ENCODE measurements around the gene AQP2. TPM values are rescaled to one million over a fixed set of nuclear protein-coding genes. Genes with fewer than 3 reads are reported as not detected.

The AQP2 gene
- total RNA-seq, 1 donor from 2014 or later = not detected

DNA sequence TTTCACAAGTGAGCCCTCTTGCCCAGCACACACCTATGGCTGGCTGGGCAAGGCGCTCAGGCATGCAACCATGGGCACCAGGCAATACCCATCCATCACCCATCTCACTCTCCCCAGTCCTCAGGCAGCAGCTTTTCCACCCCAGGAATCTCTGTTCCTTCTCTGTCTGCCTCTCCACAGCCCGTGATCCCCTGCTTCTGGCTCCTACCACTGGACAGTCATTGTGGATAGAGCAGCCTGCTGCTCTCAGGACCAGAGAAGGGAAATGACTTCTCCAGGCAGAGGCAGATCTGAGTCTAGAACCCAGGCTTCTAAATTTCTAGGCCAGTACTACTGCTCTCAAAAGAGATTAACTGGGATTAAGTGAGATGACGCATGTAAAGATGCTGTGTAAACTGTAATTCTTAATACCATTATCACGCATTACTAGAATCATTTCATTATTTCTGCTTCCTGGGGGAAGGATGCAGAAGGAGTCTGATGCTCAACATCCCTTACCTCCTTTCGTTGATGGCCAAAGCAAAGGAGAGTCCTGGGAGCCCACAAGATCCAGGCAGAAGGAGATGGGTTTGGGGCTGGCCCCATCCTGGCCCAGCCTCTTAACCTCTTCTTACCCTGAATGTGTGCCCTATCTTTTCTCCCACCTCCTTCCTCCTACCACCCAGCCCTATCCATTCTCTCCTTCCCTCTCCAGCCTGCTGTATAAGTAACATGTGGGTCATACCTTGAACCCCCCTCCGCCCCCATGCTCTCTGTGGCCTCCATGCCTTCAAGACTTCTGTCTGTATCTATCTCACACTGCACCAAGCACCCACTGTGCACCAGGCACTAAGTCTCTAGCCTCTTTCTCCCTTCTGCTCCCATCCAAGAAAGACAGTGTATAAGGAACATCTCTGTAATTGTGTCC, 6.4 kb downstream of the AQP2 start:
- no peak for DNase-seq

DNA sequence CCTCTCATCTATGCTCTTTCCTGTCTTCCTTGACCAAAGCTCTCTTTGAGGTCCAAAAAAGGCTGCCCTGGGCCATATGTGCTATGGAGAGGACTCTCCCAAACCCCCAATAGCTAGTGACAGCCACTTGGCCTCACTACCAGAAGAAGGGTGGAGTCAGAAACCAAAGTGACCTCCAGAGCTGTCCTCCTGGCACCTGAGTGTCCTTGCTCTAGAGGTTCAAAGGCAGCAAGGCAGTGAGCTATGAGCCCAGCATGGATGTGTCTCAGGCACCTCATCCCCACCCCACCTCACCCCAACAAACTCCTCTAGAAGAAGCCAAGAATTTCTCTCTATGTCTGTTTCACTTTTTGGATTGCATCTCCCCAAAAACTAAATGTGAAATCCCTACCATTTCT, 7.0 kb downstream of the AQP2 start:
- DNase-seq = no peak

DNA sequence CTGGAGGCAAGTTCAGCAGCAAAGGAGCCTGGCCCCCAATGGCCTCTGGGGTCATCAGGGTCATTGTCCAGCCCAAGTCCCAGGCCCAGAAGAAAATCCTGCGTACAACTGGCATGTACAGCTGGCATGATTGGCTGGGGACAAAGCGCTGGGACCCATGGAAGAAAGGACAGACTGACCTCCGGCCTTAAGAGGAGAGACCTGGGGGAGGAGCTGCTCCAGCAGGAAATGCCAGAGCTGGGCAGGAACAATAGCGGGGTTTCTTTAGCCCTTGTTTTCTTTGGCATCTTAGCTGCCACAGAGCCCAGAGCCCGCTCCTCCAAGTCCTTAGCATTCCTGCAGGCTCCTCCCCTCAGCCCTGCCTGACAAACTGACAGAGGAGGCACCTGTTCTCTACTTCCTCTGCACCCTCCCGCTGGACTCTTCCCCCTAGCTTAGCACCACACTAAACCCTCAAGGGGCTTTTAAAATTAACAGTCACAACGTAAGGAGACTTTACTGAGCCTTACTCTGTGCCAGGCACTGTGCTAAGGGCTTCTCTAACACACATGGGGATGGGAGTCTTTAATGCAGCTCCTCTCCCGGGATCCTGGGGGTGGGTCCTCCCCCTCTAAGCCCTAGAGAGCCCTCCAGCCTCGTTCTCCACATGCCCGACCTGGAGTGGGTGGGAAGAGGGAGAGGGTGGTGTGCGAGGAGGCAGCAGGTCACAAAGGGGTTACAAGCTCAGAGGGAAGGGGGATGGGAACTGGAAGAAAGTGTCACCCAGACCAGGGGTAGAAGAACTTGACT, 9.3 kb downstream of the AQP2 start:
- no peak for DNase-seq

DNA sequence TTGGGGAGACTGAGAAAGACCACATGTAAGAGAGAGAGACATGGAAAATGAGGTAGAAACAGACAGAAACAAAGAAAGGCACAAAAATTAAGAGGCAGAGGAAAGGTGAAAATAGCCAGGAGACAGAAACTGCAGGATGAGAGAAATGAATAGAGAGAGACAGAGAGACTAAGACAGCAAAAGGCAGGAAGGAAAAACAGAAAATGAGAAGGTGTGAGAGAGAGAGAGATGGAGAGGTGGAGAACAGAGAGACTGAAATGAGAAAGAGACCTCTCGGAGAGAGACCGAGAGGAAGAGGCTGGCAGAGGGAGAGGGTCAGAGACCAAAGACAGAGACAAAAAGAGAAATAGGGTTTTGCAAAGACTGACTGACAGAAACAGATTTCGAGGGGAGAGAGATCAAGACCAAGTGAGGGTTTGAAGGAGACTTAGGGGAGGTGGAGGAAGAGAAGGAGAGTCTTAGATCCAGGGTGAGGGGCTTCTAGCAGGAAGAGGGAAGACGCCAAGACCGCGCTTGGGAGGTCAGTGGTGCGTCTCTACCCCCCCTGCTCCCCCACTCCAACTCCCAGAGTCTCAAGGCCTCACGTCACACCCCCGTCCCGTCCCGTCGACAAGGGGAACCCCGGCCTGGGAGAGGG, 10.1 kb downstream of the AQP2 start:
- no peak for DNase-seq

DNA sequence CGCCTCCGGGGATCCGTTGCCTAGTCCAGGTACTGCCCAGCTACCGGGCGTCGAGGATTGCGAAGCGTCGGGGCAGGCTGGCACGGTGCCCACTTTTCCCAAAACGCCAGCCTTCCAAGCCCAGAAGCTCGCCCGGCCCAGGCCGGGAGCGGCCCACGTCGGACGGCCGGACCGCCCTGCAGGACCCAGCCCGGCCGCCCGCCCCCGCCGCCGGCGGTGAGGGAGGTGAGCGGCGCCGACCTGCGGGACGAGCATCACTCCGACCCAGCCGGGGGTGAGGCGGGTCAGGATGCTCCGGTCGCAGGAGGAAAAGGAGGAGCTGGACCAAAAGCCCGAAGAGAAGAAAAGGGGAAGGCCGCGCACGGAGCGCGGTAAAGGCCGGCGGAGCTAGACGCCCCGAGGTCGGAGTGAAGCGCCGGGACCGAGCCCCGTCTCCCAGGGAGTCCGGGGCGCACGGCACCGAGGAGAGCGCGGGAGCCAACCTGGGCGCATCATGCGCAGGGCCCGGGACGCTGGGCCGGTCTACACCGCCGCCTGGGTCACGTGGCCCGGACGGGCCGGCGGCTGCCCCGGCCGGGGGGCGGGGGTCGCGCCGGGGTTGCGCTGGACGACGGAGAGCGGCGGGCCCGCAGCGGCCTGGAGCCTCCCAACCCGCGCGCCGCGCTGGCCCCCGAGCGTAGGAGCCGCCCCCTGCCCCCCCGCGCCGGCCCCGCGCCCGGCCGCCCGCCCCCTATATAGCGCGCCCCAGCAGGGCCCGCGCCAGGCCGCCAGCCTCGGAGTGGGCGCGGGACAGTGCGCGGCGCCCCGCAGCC, 10.8 kb downstream of the AQP2 start, which contains the start of gene AQP5:
Gene AQP5, plus strand, starts transcription at position 762 of the 812 bp plus-strand sequence. CDS start 146 bp downstream, outside the sequence.
- no peak for DNase-seq

DNA sequence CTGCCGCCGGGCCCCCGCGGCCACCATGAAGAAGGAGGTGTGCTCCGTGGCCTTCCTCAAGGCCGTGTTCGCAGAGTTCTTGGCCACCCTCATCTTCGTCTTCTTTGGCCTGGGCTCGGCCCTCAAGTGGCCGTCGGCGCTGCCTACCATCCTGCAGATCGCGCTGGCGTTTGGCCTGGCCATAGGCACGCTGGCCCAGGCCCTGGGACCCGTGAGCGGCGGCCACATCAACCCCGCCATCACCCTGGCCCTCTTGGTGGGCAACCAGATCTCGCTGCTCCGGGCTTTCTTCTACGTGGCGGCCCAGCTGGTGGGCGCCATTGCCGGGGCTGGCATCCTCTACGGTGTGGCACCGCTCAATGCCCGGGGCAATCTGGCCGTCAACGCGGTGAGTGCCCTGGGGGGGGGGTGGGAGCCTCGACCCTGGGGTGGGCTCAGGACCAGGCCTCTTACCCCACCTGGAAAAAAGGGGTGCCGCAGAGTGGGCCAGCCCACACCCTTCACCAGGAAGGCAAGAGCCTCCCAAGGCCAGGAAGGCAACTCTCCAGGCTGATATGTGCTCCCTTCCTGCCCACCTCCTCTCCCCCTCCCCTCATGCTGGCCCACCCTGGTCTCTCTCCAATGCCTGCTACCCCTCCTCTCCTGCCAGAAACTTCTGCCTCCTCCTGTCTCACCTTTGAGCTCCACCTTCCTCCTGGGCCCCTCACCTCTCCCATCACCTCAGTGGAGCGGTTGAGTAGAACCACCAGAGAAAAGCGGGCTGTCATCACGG, 11.6 kb downstream of the AQP2 start:
- DNase-seq = no peak

DNA sequence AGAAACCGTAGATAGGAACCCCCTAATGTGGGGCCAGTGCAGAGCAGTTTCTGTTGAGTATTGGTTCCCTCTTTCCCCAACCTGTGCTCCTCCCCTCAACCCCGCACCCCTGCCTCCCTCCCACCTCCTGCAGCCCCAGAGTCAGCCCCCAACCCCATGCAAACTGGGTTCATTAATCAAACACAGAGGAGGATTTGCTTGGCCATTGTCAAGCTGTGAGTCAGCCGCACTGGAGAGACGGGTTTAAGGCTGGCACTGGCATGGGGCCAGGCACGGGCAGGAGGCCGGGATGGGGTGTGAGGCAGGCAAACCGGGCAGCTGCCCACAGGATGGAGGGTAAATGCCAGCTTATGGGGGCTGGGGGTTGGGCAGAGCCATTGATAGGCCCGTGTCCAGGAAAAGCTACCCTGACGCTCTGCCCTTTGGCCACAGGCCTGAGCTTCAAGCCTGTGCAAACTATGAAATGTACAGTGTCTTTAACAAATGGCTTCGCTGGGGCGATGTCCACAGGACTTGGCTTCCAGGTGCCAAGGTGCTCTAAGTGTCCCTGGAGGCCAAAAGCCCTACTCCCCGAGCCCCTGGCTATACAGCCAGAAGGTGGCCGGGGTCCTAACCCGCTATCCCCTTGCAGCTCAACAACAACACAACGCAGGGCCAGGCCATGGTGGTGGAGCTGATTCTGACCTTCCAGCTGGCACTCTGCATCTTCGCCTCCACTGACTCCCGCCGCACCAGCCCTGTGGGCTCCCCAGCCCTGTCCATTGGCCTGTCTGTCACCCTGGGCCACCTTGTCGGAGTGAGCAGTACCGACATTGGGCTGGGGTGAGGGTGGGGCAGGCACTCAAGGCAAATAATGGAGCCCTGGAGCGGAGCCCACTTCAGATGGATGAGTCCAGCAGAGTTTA, 12.6 kb downstream of the AQP2 start:
- no peak for DNase-seq

DNA sequence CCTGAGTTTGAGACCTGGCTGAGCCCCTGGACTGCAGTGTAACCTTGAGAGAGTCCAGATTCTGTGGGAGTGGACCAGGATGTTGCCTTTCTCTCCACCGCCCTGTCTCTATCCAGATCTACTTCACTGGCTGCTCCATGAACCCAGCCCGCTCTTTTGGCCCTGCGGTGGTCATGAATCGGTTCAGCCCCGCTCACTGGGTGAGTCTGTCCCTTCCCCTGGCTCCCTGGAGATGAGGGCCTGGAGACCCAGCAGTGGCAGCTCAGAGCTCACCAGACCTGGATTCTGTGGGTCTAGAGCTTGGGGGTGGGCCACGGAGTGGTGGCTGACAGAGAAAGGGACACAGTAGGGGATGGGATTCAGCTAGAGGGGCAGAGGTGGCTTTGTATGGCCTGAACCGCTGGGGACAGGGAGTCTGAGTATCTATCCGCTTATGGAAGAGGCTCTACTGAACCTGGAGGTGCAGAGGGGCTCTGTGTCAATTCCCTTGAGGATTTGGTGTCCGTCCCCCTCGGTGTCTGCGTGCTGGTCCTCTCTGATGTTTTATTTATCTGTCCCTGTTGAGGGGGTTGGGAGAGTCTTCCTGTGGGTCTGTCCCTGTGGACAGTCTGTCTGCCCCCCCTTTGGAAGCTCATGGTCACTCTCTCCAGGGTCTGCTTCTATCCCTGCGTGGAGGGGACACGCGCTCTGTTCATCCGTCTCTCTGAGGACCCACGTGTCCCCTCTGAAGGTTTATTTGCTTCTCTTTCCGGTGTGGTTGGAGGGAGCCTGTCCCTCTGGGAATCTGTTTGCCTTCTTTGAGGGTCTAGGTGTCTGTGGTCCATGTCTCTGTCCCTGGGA, 13.7 kb downstream of the AQP2 start:
- DNase-seq = no peak

DNA sequence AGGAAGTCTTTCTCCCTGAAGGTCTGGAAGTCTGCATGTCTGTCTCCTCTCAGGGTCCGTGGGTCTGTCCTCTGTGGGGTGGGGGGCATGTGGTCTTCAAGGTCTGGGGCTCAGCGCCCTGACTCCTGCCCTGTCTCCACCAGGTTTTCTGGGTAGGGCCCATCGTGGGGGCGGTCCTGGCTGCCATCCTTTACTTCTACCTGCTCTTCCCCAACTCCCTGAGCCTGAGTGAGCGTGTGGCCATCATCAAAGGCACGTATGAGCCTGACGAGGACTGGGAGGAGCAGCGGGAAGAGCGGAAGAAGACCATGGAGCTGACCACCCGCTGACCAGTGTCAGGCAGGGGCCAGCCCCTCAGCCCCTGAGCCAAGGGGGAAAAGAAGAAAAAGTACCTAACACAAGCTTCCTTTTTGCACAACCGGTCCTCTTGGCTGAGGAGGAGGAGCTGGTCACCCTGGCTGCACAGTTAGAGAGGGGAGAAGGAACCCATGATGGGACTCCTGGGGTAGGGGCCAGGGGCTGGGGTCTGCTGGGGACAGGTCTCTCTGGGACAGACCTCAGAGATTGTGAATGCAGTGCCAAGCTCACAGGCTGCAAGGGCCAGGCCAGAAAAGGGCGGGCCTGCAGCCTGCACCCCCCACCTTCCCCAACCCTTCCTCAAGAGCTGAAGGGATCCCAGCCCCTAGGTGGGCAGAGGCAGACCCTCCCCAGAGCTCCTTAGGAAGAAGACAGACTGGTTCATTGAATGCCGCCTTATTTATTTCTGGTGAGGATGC, 14.5 kb downstream of the AQP2 start:
- no peak for DNase-seq

DNA sequence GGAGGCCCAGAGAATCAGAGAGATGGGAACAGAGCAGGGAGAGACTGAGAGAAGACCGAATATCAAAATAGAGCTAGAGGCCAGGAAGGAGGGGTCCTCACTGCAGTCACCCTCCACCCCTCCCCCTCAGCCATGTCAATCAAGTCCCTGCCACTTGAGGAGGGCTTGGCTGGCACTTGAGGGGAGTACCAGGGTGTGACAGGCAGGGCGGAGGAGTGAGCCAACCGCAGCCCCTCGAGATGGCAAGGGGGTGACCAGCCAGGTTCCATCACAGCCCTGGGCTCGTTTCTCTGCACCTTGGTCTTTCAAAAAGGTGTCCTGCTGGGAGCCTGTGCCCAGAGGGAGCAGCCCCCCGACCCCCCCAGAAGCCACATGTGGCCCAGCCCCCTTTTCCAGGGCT, 15.3 kb downstream of the AQP2 start:
- DNase-seq = no peak

DNA sequence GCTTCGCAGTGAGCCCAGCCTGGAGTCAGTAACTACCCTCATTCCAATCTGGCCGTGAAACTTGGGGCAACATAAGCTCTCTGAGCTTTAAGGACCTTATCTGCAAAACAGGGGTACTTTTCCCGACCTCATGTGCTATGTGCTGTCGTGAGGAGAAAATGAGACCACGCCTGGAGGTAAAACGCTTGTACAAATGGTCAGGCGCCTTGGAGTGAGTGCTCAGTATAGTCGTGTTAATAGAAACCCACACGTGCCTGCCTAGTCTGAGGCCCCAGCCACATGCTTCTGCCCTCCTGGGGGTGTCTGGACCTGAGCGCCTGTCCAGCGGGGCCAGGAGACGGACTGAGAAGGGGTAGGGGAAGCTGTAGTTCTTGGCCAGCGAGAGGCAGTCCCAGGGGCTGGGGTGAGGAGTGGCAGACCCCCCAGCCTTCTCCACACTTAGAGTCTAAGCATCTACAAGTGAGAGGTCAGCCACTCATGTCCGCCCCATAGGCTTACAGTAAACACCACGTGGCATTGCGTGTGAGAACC, 16.0 kb downstream of the AQP2 start:
- no peak for DNase-seq

DNA sequence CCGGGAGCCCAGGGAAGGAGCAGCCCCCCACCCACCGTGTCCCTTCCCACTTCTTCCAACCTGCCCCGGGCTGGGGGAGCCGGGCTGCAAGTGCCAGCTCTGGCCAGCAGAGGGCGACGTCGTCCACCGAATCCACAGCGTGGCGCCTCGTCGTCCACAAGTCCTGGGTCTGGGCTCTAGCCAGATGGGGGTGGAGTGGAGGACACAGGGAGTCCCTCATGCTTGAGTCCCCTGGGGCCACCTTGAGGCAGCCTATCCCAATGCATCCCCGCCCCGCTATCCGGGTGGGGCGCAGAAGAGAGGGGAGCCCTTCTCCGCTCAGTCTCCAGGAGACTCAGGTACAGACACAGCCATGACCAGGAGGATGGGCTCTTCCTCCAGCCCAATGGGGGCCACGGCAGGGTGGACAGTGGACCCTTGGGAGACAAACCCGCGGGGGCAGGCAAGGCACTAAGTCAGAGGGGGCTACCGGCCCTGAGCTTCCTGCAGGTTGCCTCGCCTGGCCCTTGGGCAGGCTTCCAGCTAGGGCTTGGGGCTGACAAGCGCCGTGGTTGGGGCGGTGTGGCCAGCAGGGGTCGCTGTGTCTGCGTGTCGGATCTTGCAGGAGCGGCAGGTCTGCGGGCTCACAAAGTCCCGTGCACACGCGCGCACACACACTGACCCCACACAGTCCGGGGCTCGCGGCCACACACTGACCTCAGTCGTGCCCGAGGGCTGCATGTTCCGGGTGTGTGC, 16.7 kb downstream of the AQP2 start:
- peak; percentile 76 for DNase-seq

DNA sequence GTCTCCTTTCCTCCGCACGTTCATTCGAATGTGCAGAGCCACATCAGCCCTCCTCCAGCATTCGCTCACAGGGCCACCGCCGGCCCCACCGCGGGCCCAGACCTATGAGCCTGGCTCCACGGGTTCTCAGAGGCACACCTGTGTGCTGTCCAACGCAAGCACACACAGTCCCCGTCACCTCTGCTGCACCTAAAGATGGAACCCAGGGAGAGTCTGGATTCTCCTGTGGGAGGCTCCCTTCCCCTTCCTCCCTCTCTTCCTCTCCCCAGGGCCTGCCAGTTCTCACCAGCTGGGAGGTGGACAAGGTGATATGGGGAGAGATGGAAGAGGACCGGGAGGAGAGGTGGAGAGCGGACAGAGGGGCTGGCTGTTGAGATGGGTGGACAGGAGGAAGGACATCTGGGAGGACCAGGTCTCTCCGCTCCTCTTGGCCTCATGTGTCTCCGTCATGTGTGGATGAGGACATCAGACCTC, 17.3 kb downstream of the AQP2 start:
- DNase-seq = no peak

DNA sequence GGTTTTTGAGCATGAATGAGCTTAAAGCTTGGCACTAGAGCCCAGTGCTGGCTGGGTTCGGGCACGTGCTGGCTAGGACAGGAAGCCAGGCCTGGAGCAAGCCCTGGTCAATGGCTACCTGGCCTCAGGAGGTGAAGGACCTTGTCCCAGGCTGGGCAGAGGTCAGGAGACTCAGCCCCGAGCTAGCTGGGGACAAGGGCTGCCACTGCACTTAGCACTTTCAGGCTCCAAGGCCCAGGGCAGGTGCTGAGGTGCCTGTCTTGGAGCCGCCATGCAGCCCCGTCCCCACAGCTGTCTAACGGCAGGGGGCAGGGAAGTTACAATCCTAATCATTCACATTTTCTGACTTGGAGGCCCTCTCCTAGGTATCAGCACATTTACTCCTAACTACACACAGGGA, 17.9 kb downstream of the AQP2 start:
- DNase-seq = no peak

DNA sequence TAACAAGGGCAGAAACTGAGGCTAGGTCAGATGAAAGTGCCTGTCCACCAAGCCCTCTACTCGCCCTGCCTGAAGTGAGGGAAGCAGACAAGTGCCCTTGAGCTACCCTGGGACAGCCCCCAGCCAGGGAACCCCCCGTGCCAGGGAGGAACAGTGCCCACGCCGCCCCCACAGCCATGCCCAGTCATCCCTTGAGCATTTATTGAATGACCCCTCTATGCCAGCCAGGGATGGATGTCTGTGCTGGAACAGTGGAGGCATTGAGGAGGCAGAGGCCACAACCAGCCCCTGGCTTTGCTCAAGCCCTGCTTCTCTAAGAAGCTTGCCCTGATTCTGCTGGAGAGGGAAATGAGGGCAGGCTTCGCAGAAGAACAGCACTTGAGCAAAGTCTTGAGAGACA, 18.5 kb downstream of the AQP2 start:
- DNase-seq = no peak

DNA sequence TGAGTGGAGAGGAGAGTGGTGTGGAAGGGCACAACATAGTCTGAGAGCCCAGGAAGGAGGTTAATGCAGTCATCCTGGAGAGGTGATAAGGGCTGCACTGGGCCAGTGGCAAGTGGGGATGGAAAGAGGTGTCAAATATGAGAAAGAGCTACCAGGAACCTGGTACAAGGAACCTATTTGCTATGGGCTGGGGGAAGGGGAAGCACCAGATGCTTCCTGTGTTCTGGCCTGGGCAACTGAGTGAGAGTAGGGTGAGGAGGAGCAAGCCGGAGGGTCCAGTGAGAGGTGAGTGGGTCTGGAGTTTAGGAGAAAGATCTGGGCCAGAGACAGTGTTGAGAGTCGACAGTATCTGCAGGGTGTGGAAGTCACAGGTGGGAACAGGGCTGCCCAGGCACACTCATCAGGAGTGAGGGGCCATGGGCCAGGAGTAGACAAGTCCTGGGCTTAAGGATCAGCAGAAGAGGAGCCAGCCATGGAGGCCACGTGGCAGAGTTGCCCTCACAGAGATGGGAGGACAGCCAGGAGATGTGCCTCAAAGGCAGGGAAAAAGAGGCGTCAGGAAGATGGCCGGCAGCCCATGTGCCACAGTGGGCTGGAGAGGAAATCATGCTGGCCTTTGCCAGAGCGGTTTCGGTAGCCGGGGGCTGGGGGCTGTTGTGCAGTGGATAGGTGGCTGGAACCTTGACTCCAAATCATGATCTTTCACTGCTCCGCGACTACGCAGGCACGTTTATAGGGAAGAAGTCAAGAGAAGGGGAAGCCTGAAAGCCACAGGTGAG, 19.3 kb downstream of the AQP2 start:
- DNase-seq = no peak
